ENCODE results near the gene RNF130. TPM values are rescaled to one million over a fixed set of nuclear protein-coding genes. Genes with fewer than 3 reads are reported as not detected.
A peak's percentile ranks its signal among the peaks of the same experiment; 100 is the strongest.

RNF130 gene
- total and polyA plus RNA-seq, 9 of the 15 experiments (the other 6 are each of a cell fraction or from before 2014, with no cell fraction given): 5.8 to 39.4 (median 27.1) TPM

- TF ChIP-seq MBD1 (CRISPR knock-in tag; IDR thresholded peaks at IDR 0.05) (peak; percentile 91), SP1 (CRISPR knock-in tag; IDR thresholded peaks at IDR 0.05) (peak; percentile 83), ZBTB12 (CRISPR knock-in tag; IDR thresholded peaks at IDR 0.05) (0 out of 2 replicates have a peak, but pooled peaks have one; percentile 12), KLF13 (tag; IDR thresholded peaks at IDR 0.05; ENCODE audit: borderline replicate concordance, low read depth) (peak; percentile 96), KDM4B (IDR thresholded peaks at IDR 0.05; ENCODE audit: borderline replicate concordance in 2 of 2, low read depth in 1 of 2) (peak in 1 of 2 experiments; percentile 27; a peak in 1 of 4 replicates), NR3C1 (CRISPR knock-in tag; IDR thresholded peaks at IDR 0.05) (no peak), ZNF764 (CRISPR knock-in tag; IDR thresholded peaks at IDR 0.05; ENCODE audit: low read depth) (no peak), POLR2G (IDR thresholded peaks at IDR 0.05; ENCODE audit: low read depth, low read length) (peak; percentile 52; the same call in 1 of the 2 replicates), CBX3 (IDR thresholded peaks at IDR 0.05; ENCODE audit: borderline replicate concordance in 1 of 2, low read length in 2 of 2) (no peak), ZBED1 (IDR thresholded peaks at IDR 0.05) (no peak), ZFP1 (CRISPR knock-in tag; IDR thresholded peaks at IDR 0.05) (no peak), CBX1 (IDR thresholded peaks at IDR 0.05; ENCODE audit: low read depth) (peak; percentile 72; the same call in 1 of the 2 replicates), JUND (IDR thresholded peaks at IDR 0.05; ENCODE audit: borderline replicate concordance, low read depth, low read length) (0 out of 2 replicates have a peak, but pooled peaks have one; percentile 8), JUND (tag; IDR thresholded peaks at IDR 0.05; ENCODE audit: borderline replicate concordance, low read depth, low read length) (no peak), ADNP (tag; IDR thresholded peaks at IDR 0.05) (0 out of 2 replicates have a peak, but pooled peaks have one; percentile 77), REST (IDR thresholded peaks at IDR 0.05; ENCODE audit: borderline replicate concordance) (peak; percentile 68; the same call in 1 of the 2 replicates), REST (CRISPR knock-in tag; IDR thresholded peaks at IDR 0.05; ENCODE audit: low read depth) (no peak)
Measured at GRCh38 chr5:180090098-180090768, 18.7 kb upstream of the RNF130 start (continued).
